GM21360 (cell line): ENCODE results near the gene NRG2.

Experiments
- ATAC-seq: cut with Tn5 transposase; IDR thresholded peaks from one replicate; pipeline ENCODE4 v1.9.1; 2021; ENCODE audit warnings: mild to moderate bottlenecking, moderate library complexity; ENCODE audit not compliant: unreplicated experiment

The NRG2 gene

DNA sequence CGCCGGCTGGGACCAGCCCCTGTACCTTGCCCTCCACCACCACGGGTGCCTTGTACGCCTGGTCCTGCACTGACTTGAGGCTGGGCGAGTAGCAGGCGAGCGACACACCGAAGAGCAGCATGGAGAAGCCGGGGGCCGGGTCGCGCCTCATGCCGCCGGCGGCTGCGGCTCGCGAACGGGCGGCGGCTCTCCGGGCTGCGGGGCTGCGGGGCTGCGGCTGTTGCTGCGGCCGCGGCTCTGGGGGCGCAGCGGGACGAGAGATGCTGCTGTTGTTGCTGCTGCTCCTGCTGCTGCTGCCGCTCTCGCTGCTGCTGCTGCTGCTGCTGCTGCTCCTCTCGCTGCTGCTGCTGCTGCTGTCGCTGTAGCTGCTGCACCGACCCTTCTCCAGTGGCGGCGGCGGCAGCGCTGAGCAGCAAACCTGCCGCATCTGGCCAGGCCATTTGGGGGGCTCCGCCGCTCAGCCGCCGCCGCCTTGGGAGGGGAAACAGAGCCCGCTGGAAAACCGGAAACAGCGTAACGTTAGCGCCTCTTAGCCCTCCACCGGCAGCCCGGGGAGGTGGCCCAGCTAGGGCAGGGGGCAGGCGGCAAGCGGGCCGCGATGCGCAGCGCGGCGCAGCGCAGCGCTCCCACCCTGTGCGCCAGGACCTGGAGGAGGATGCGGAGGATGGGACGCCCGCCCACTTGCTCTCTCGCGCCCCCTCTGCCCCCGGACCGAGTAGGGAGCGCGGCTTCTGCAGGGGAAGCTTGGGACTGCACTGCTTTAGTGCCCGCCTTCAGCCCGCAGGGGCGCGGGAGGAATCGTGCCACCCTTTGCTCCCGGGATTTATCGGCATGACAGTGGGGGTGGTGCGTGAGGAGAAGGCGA, at the start of gene NRG2:
TSS of gene NRG2 (minus strand) at position 657 of the 865 bp plus-strand sequence.
- ATAC-seq, result peak; percentile 45

DNA sequence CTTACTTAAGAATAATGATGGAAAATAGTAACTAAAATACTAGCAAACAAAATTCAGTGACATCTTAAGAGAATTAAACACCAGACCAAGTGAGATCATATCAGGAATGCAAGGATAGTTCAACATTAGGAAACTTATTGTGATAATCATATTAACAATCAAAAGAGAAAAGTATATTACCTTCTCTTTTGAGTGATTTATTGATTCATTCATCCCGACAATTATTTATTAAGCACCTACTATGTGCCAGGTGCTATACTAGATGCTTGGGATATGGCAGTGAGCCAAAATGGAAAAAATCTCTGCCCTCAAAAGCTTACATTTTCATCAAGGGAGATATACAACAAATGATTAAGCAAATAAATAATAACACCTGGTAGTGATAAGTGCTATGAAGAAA, 47.2 kb upstream of the NRG2 start:
- ATAC-seq, result no peak

DNA sequence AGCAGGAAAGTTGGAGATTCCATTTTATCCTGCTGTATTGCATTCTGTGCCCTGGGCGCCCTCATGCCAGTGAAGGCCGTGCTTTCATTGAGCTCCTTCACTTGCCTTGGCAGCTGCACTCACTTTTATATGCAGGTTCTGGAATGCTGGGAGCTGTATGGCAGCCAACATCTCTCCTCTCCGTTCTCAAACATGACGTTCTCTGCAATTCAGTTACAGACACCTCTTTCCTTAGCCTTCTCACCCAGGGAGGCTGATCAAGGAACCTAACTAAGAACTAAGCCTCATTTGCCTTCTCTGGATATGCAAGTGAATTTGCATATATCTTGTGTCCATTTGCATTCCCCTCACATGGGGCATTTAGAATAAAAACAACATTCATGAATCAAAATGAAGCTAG, 41.4 kb upstream of the NRG2 start:
- no peak for ATAC-seq

- ATAC-seq, result no peak
Measured at GRCh38 chr5:140083650-140084049, 40.6 kb upstream of the NRG2 start.

GRCh38 chr5:140083120-140083519, 40.0 kb upstream of the NRG2 start:
- no peak for ATAC-seq

DNA sequence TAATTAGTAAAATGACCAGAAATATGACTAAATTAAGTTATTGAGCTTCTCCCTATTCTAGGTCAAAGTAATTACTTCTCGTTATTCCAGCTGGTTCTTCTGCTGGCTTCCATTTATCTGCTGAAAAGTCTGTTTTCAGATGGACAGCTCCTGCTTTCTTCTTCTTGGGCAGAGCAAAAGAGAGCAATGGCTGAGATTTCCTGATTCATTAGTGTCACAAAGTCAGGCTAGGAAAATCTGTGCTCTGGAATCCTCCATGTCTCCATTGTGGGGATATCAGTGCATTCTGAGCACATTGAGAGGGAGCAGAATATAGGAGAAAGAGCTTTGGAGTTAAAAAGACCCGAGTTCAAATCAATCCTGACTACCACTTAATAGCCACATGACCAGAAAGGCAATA, 33.7 kb upstream of the NRG2 start:
- no peak for ATAC-seq

GRCh38 chr5:140076142-140076541, 33.0 kb upstream of the NRG2 start:
- ATAC-seq, result no peak

DNA sequence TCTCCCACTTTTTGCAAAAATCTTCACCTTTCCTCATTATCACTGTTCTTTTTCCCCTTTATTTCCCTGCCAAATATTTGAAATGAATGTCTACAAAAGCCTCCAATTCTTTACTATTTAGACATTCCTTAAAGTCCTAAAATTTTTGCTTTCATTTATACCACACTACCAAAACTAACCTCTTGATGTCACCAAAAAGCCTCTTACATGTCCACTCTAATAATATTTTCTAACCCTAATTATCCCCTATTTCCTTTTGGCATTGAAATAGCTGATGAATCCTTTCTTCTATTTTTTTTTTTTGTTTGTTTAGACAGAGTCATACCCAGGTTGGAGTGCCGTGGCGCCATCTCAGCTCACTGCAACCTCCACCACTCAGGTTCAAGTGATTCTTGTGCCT, 32.3 kb upstream of the NRG2 start:
- ATAC-seq, result no peak

GRCh38 chr5:140073296-140073695, 30.2 kb upstream of the NRG2 start:
- ATAC-seq, result no peak

DNA sequence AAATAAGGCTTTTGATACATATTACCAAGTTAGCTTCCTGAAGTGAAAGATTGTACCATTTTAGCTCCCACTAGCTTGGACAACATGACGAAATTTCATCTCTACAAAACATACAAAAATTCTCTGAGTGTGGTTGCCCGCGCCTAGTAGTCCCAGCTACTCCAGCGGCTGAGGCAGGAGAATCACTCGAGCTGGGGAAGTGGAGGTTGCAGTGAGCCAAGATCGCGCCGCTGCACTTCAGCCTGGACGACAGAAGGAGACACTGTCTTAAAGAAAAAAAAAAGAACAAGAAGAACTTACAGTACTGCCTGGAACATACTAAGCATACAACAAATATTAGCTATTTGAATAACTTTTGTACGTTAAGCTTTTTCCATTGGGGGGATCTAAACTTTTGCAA, 29.7 kb upstream of the NRG2 start:
- ATAC-seq, result no peak

- no peak for ATAC-seq
Measured at GRCh38 chr5:140060816-140061215, 17.7 kb upstream of the NRG2 start.

GRCh38 chr5:140058212-140058932, 15.3 kb upstream of the NRG2 start:
- no peak for ATAC-seq

DNA sequence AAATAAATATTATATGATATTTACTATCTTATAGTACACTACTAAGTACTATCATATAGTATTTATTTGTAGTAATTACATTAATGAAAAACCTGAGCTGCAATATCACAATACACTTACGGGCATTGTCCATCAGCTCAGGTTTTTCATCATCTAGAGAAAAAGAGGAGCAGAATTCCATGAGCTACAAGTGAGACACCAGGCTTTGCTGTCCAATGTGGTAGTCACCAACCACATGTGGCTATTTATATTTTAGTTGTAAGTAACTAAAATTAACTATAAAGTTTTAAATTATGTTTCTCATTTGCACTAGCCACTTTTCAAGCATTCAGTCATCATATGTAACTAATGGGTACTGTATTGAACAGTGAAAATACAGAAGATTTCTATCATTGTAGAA, 13.8 kb upstream of the NRG2 start:
- no peak for ATAC-seq

GRCh38 chr5:140055152-140055551, 12.1 kb upstream of the NRG2 start:
- ATAC-seq, result no peak

- no peak for ATAC-seq
Measured at GRCh38 chr5:140054086-140054689, 11.1 kb upstream of the NRG2 start.

GRCh38 chr5:140051950-140052349, 8.9 kb upstream of the NRG2 start:
- no peak for ATAC-seq

DNA sequence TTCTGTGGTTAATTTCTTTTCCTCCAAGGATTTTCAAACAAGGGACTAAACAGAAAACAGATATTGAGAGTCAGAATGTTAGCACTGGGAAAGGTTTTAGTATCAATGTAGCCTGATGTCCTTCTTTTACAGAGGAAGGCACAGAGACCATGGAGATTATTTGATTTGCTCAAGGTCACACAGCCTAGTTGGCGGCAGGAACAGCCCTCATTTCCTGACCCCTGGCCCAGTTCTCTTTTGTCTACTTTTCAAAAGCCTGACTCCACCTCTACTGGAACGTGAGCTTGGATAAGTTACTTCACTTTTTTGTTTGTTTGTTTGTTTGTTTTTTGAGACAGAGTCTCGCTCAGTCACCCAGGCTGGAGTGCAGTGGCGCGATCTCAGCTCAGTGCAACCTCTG, 6.6 kb upstream of the NRG2 start:
- ATAC-seq, result no peak

- peak; percentile 55 for ATAC-seq
Measured at GRCh38 chr5:140049205-140049604, 6.1 kb upstream of the NRG2 start.

DNA sequence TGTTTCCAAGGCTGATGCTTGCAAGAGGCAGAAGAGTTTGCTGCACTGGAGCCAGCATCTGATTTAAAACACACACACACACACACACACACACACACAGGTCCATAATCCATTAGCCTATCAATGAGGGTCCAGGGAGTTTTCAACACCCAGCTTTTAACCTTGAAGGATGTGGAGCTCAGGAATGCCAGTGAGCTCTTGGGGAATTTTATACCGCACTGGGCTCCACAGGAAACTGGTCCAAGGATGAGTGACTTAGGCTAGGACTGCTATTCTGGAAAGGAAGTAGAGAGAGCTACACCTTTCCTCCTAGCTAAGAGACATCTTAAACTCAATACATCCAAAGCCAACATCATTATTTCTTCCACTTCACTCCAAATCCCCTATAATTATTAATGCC, 942 bp upstream of the NRG2 start:
- ATAC-seq, result no peak

DNA sequence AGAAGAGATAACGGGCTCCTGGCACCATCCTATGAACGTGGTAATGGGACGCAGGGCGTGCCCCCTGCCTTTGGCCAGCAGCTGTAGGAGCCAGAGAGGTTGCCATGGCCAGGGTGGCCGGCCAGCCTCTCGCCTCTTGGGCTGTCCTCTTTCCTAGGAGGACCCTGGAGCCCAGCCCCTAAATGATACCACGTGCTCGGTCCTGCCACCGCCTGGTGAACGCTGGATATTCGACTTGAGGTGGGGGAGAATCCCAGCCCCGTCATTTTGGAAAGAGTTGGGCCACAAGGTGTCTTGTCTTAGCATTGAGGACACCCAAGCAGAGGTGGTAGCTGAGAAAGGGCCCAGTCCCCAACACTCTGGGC, 391 bp upstream of the NRG2 start:
- peak; percentile 17 for ATAC-seq

- ATAC-seq, result no peak
Measured at GRCh38 chr5:140042393-140042642, 781 bp downstream of the NRG2 start.
